A549 (cell line): ENCODE data around the gene ARHGEF10L. TPM values are rescaled to one million over a fixed set of nuclear protein-coding genes. Genes with fewer than 3 reads are reported as not detected.

Experiments
- ATAC-seq, 2 experiments: fragments of 200-7000 bp in 1 of 2; fragments of >200 bp in 1 of 2; cut with Nextera tagmentation in 1 of 2; cut with Tn5 transposase in 1 of 2; 3 replicates each; pipeline versions ENCODE4 v1.8.0 to v1.9.1; 2018 to 2020; ENCODE audit warnings: mild to moderate bottlenecking in 1 of 2, moderate library complexity in 1 of 2
- CTCF ChIA-PET: fragments of 300-600 bp; sonication (Branson Sonifier 250); formaldehyde crosslinking; extraction: SDS; loops from one replicate; lab custom pipeline; 2021; ENCODE audit warnings: antibody characterized with exemption, inconsistent platforms; lab: Yijun Ruan, JAX
- POLR2A ChIA-PET: fragments of 350-600 bp; formaldehyde crosslinking; extraction: SDS; loops from one replicate; lab custom pipeline; 2021; ENCODE audit warnings: antibody characterized with exemption, inconsistent platforms; lab: Yijun Ruan, JAX
- DNase-seq, 2 experiments: peaks; one replicate each; pipeline versions ENCODE4 v3.0.0 to v3.0.0-alpha.2; 2011 to 2016; ENCODE audit warnings: low read depth in 1 of 2, low spot score in 1 of 2
- FAIRE-seq: peaks from 2 replicates; lab custom pipeline; 2011; peaks lifted over from hg19 to GRCh38; lab: Jason Lieb, UNC
- H3K27ac ChIP-seq, 2 experiments: fragments of >200 bp; sonication (Bioruptor Twin); formaldehyde crosslinking; 3 replicates each; pipeline ENCODE4 v1.5.1; 2016 to 2017
- H3K4me1 ChIP-seq: fragments of >200 bp; sonication (Bioruptor Twin); formaldehyde crosslinking; 3 replicates; pipeline ENCODE4 v1.6.1; 2016
- H3K4me2 ChIP-seq: fragments of >200 bp; sonication (Bioruptor Twin); formaldehyde crosslinking; 3 replicates; pipeline ENCODE4 v1.6.1; 2016
- H3K4me3 ChIP-seq: fragments of >200 bp; sonication (Bioruptor Twin); formaldehyde crosslinking; 3 replicates; pipeline ENCODE4 v1.5.1; 2016
- H3K9me3 ChIP-seq: fragments of >200 bp; sonication (Bioruptor Twin); formaldehyde crosslinking; 3 replicates; pipeline ENCODE4 v1.6.1; 2016
- BHLHE40 ChIP-seq: IDR thresholded peaks from 2 replicates; pipeline ENCODE4 v1.6.1; 2012; ENCODE audit warnings: low read depth, low read length, inconsistent platforms
- CEBPB ChIP-seq, 2 experiments: fragments of >200 bp in 1 of 2; sonication (Bioruptor Twin) in 1 of 2; formaldehyde crosslinking in 1 of 2; IDR thresholded peaks; 2 replicates each; pipeline ENCODE4 v1.6.1; 2012 to 2016
- CHD2 ChIP-seq: fragments of 150-350 bp; IDR thresholded peaks from 2 replicates; pipeline ENCODE4 v1.6.1; 2014; ENCODE audit warnings: low read length; ENCODE audit not compliant: partially characterized antibody
- CHD4 ChIP-seq: fragments of 200-600 bp; sonication (generic); IDR thresholded peaks from 2 replicates; pipeline ENCODE4 v1.6.1; 2016; ENCODE audit warnings: antibody characterized with exemption, mild to moderate bottlenecking, borderline replicate concordance
- EHF ChIP-seq: fragments of 250-450 bp; sonication (Bioruptor Pico); IDR thresholded peaks from 2 replicates; pipeline ENCODE4 v1.5.0; 2020; ENCODE audit warnings: mild to moderate bottlenecking
- ESRRA ChIP-seq: fragments of 150-350 bp; IDR thresholded peaks from 2 replicates; pipeline ENCODE4 v1.6.1; 2014; ENCODE audit warnings: mild to moderate bottlenecking, low read length, borderline replicate concordance
- HDAC2 ChIP-seq: fragments of 200-600 bp; sonication (generic); IDR thresholded peaks from 2 replicates; pipeline ENCODE4 v1.6.1; 2016
- HEYL ChIP-seq: fragments of 250-450 bp; sonication (Bioruptor Pico); IDR thresholded peaks from 2 replicates; pipeline ENCODE4 v1.8.0; 2021; ENCODE audit warnings: mild to moderate bottlenecking, moderate library complexity
- HOXB5 ChIP-seq: fragments of 250-450 bp; sonication (Bioruptor Pico); IDR thresholded peaks from 2 replicates; pipeline ENCODE4 v1.5.0; 2020; ENCODE audit warnings: mild to moderate bottlenecking, moderate library complexity
- JUN ChIP-seq, 2 experiments: fragments of >200 bp; sonication (Bioruptor Twin); formaldehyde crosslinking; IDR thresholded peaks; 2 replicates in 1 of 2; 3 replicates in 1 of 2; pipeline ENCODE4 v1.6.1; 2016 to 2017
- JUNB ChIP-seq: fragments of >200 bp; sonication (Bioruptor Twin); formaldehyde crosslinking; IDR thresholded peaks from 2 replicates; pipeline ENCODE4 v1.6.1; 2016
- KDM1A ChIP-seq: fragments of 200-600 bp; sonication (generic); IDR thresholded peaks from 2 replicates; pipeline ENCODE4 v1.6.1; 2016; ENCODE audit warnings: low read depth, mild to moderate bottlenecking
- MAZ ChIP-seq: fragments of 150-350 bp; IDR thresholded peaks from 2 replicates; pipeline ENCODE4 v1.6.1; 2014; ENCODE audit warnings: antibody characterized with exemption, low read depth, low read length, borderline replicate concordance
- NFE2L2 ChIP-seq: fragments of 150-350 bp; conservative IDR thresholded peaks from 2 replicates; pipeline ENCODE4 v1.6.1; 2014; ENCODE audit warnings: low read length
- NPAS2 ChIP-seq: fragments of 250-450 bp; sonication (Bioruptor Pico); IDR thresholded peaks from 2 replicates; pipeline ENCODE4 v1.8.0; 2022; ENCODE audit warnings: mild to moderate bottlenecking, moderate library complexity, borderline replicate concordance
- NR3C1 ChIP-seq: fragments of >200 bp; sonication (Bioruptor Twin); formaldehyde crosslinking; IDR thresholded peaks from 3 replicates; pipeline ENCODE4 v1.6.1; 2017
- RARB ChIP-seq: fragments of 250-450 bp; sonication (Bioruptor Pico); IDR thresholded peaks from 2 replicates; pipeline ENCODE4 v1.8.0; 2021; ENCODE audit warnings: mild to moderate bottlenecking, moderate library complexity
- RFX5 ChIP-seq: fragments of 450-650 bp; IDR thresholded peaks from 2 replicates; pipeline ENCODE4 v1.7.1; 2014; ENCODE audit warnings: antibody characterized with exemption, mild to moderate bottlenecking, moderate library complexity
- SMC3 ChIP-seq: fragments of >200 bp; sonication (Bioruptor Twin); formaldehyde crosslinking; IDR thresholded peaks from 3 replicates; pipeline ENCODE4 v1.6.1; 2018; ENCODE audit warnings: inconsistent platforms
- SREBF2 ChIP-seq: fragments of 450-650 bp; IDR thresholded peaks from 2 replicates; pipeline ENCODE4 v1.6.1; 2014; ENCODE audit warnings: mild to moderate bottlenecking, moderate library complexity
- TFCP2L1 ChIP-seq: fragments of 250-450 bp; sonication (Bioruptor Pico); IDR thresholded peaks from 2 replicates; pipeline ENCODE4 v1.5.0; 2021; ENCODE audit warnings: mild to moderate bottlenecking
- TP53 ChIP-seq: fragments of 250-450 bp; sonication (Bioruptor Pico); IDR thresholded peaks from 2 replicates; pipeline ENCODE4 v1.5.0; 2021; ENCODE audit warnings: mild to moderate bottlenecking, moderate library complexity
- ZC3H11A ChIP-seq: fragments of 450-650 bp; IDR thresholded peaks from 2 replicates; pipeline ENCODE4 v1.6.1; 2014; ENCODE audit warnings: antibody characterized with exemption, mild to moderate bottlenecking
- ZFP36 ChIP-seq: fragments of 450-650 bp; IDR thresholded peaks from 2 replicates; pipeline ENCODE4 v1.6.1; 2014; ENCODE audit warnings: borderline replicate concordance; ENCODE audit not compliant: partially characterized antibody
- ZSCAN20 ChIP-seq: fragments of 250-450 bp; sonication (Bioruptor Pico); IDR thresholded peaks from 2 replicates; pipeline ENCODE4 v1.8.0; 2022; ENCODE audit warnings: mild to moderate bottlenecking, moderate library complexity
- WGBS: methylation state at CpG from one replicate; pipeline ENCODE4 v1.1.6; 2017; ENCODE audit errors: missing lambda C conversion rate; 5-methylcytosine and 5-hydroxymethylcytosine counted together
- polyA plus RNA-seq, 4 experiments: library from polyadenylated mRNA; depleted of rRNA in 3 of 4; stranded (reverse); fragments of >200 nt; fragmentation: RNase III in 1 of 4; extraction: RNeasy Plus Mini Kit Qiagen cat#74134 plus additional on column Dnase treatment in 1 of 4; gene quantifications; 2 replicates in 3 of 4; 3 replicates in 1 of 4; pipeline ENCODE4 v1.2.3, GENCODE V29; 2011 to 2017
- TF ChIP-seq, protein P1 (sequence below): fragments of 250-450 bp; sonication (Bioruptor Pico); IDR thresholded peaks from 2 replicates; pipeline ENCODE4 v1.5.0; 2021; ENCODE audit warnings: mild to moderate bottlenecking, moderate library complexity, borderline replicate concordance
- TF ChIP-seq, protein P2 (sequence below): fragments of >200 bp; sonication (Bioruptor Twin); formaldehyde crosslinking; IDR thresholded peaks from 2 replicates; pipeline ENCODE4 v1.6.1; 2016
- TF ChIP-seq, protein P3 (sequence below): IDR thresholded peaks from 2 replicates; pipeline ENCODE4 v1.6.1; 2012
- TF ChIP-seq, protein P4 (sequence below): fragments of >200 bp; sonication (Bioruptor Twin); formaldehyde crosslinking; IDR thresholded peaks from 3 replicates; pipeline ENCODE4 v1.6.1; 2016

ARHGEF10L gene
- polyA plus RNA-seq, 2 of the 4 experiments (the other 2 are of a cell fraction), result 3.5 to 5.2 TPM

DNA sequence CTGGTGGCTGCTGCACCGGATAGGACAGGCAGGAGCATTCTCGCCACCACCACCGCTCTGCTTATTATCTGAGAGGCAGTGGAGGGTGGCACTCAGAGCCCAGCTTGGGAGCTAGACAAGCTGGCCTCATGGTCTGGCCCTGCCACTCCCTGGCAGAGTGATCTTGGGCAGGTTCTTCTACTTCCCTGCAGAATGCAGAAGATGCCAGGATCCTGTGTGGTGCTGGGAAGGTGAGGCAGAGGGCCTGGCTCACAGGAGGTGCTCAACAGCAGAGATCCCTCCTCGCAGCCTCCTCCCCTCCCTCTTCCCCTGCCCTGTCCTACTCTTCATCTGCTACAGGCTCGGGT, 60.4 kb downstream of the ARHGEF10L start:
- H3K9me3 ChIP-seq, result no peaks in the 10 kb centered on the region
- no peak for FAIRE-seq
- ChIA-PET POLR2A (interaction anchor here (0.5 to 0.6 kb wide), 2 partner anchors 65 to 115 kb away, joined by 4 to 5 read pairs; no protein-coding TSS in a partner anchor), CTCF (interaction anchor here (1.1 to 3.1 kb wide), 3 partner anchors 98 to 105 kb away, joined by 3 to 17 read pairs (median 5); no protein-coding TSS in a partner anchor)
- H3K4me3 ChIP-seq, result no peak overlapping the region
- no peaks in the 10 kb centered on the region for H3K4me1 ChIP-seq
- no peak overlapping the region for H3K4me2 ChIP-seq
- DNase-seq, result no peak
- 94% methylated on average over 5 of the region's 5 CpGs for WGBS
- no peak overlapping the region for H3K27ac ChIP-seq
- ATAC-seq, result no peak
- no peak for TF ChIP-seq HEYL (CRISPR knock-in tag)
- TF ChIP-seq CEBPB (IDR thresholded peaks at IDR 0.05), result no peak
- TF ChIP-seq, protein P1, sequence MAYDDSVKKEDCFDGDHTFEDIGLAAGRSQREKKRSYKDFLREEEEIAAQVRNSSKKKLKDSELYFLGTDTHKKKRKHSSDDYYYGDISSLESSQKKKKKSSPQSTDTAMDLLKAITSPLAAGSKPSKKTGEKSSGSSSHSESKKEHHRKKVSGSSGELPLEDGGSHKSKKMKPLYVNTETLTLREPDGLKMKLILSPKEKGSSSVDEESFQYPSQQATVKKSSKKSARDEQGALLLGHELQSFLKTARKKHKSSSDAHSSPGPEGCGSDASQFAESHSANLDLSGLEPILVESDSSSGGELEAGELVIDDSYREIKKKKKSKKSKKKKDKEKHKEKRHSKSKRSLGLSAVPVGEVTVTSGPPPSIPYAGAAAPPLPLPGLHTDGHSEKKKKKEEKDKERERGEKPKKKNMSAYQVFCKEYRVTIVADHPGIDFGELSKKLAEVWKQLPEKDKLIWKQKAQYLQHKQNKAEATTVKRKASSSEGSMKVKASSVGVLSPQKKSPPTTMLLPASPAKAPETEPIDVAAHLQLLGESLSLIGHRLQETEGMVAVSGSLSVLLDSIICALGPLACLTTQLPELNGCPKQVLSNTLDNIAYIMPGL (CRISPR knock-in tag), result no peak
- TF ChIP-seq JUNB, result no peak
- TF ChIP-seq HDAC2, result no peak
- no peak for TF ChIP-seq TFCP2L1 (CRISPR knock-in tag)
- TF ChIP-seq EHF (CRISPR knock-in tag), result no peak
- no peak for TF ChIP-seq NFE2L2
- TF ChIP-seq MAZ, result no peak
- TF ChIP-seq JUN (IDR thresholded peaks at IDR 0.05), result no peak
- TF ChIP-seq RFX5, result no peak
- TF ChIP-seq SMC3, result no peak
- TF ChIP-seq NPAS2, result no peak
- TF ChIP-seq SREBF2, result no peak
- TF ChIP-seq BHLHE40, result no peak
- TF ChIP-seq, protein P2, sequence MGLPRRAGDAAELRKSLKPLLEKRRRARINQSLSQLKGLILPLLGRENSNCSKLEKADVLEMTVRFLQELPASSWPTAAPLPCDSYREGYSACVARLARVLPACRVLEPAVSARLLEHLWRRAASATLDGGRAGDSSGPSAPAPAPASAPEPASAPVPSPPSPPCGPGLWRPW, result no peak
- TF ChIP-seq ZFP36, result no peak
- TF ChIP-seq, protein P3, sequence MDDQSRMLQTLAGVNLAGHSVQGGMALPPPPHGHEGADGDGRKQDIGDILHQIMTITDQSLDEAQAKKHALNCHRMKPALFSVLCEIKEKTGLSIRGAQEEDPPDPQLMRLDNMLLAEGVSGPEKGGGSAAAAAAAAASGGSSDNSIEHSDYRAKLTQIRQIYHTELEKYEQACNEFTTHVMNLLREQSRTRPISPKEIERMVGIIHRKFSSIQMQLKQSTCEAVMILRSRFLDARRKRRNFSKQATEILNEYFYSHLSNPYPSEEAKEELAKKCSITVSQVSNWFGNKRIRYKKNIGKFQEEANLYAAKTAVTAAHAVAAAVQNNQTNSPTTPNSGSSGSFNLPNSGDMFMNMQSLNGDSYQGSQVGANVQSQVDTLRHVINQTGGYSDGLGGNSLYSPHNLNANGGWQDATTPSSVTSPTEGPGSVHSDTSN, result no peak

DNA sequence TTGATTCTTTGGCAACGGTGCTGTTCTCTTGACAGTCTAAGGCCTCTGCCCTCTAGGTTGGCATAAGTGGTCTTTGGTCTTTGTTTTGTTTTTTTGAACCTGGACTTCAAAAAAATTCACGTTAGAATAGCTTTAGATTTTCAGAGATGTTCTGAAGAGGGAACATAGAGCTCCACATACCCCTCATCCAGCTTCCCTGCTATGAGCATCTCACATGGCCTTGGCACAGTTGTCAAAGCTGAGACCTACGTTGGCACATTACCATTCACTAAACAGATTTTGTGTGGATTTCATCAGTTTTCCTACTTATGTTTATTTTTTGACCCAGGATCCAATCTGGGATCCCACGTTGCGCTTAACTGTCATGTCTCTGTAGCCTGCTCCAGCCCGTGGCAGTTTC, 60.8 kb downstream of the ARHGEF10L start:
- CTCF ChIA-PET, result interaction anchor here (1.1 to 3.1 kb wide), 3 partner anchors 98 to 106 kb away, joined by 3 to 17 read pairs (median 3); no protein-coding TSS in a partner anchor

More for the DNA sequence above, 60.8 kb downstream of the ARHGEF10L start:
- FAIRE-seq (no peak), DNase-seq (no peak), ATAC-seq (no peak)
- Histone ChIP-seq H3K4me1 (no peaks in the 10 kb centered on the region), H3K4me3 (no peak overlapping the region), H3K4me2 (no peak overlapping the region), H3K9me3 (no peaks in the 10 kb centered on the region), H3K27ac (no peak overlapping the region)
- POLR2A ChIA-PET, result interaction anchor here (0.5 kb wide), 1 partner anchor 116 kb away, joined by 5 read pairs; no protein-coding TSS in a partner anchor
- TF ChIP-seq TP53 (CRISPR knock-in tag), result no peak
- TF ChIP-seq RARB (CRISPR knock-in tag), result no peak
- TF ChIP-seq, protein P4, sequence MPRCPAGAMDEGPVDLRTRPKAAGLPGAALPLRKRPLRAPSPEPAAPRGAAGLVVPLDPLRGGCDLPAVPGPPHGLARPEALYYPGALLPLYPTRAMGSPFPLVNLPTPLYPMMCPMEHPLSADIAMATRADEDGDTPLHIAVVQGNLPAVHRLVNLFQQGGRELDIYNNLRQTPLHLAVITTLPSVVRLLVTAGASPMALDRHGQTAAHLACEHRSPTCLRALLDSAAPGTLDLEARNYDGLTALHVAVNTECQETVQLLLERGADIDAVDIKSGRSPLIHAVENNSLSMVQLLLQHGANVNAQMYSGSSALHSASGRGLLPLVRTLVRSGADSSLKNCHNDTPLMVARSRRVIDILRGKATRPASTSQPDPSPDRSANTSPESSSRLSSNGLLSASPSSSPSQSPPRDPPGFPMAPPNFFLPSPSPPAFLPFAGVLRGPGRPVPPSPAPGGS, result no peak
- TF ChIP-seq ESRRA, result no peak
- TF ChIP-seq KDM1A, result no peak
- TF ChIP-seq ZSCAN20, result no peak
- no peak for TF ChIP-seq CHD2
- no peak for TF ChIP-seq CHD4
- TF ChIP-seq HDAC2, result no peak
- no peak for TF ChIP-seq NFE2L2
- TF ChIP-seq ZC3H11A, result no peak
- no peak for TF ChIP-seq NR3C1
- TF ChIP-seq HOXB5, result no peak
- TF ChIP-seq, protein P3, result no peak
- WGBS, result 78% methylated on average over 6 of the region's 6 CpGs
